ENCODE data around the gene OR11G2.
"Not testable (repeated sequence)": the region's sequence is repeated elsewhere in the genome, so short reads cannot be mapped to it uniquely, and the experiment has no call there.

The OR11G2 gene

DNA sequence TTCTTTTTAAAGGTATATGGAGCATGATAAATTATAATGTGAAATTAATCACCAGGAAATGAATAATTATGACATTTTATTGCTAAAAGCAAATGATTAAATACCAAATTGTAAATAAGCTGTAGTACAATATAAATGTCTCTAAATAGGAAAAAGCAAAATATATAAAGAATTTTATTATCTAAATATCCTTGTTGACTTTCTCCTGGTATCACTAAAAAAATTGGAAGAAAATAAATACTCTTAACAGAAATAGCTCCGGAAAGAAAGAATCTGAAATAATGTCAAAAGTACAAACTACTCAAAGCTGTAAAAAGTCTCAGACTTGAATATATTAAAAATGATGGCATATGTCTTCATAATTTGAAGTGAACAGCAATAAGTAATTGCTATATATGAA is 38.0 kb downstream of the OR11G2 start, which contains the start of gene OR11H7:
Gene OR11H7 (plus strand): TSS at position 301 of the 400 bp plus-strand sequence.
- no peak for DNase-seq (ENCODE audit: low read depth)

DNA sequence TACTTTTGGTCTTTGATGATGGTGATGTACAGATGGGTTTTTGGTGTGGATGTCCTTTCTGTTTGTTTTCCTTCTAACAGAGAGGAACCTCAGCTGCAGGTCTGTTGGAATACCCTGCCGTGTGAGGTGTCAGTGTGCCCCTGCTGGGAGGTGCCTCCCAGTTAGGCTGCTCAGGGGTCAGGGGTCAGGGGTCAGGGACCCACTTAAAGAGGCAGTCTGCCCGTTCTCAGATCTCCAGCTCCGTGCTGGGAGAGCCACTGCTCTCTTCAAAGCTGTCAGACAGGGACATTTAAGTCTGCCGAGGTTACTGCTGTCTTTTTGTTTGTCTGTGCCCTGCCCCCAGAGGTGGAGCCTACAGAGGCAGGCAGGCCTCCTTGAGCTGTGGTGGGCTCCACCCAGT is 44.7 kb downstream of the OR11G2 start:
- DNase-seq (ENCODE audit: low read depth), result not testable (repeated sequence)

DNA sequence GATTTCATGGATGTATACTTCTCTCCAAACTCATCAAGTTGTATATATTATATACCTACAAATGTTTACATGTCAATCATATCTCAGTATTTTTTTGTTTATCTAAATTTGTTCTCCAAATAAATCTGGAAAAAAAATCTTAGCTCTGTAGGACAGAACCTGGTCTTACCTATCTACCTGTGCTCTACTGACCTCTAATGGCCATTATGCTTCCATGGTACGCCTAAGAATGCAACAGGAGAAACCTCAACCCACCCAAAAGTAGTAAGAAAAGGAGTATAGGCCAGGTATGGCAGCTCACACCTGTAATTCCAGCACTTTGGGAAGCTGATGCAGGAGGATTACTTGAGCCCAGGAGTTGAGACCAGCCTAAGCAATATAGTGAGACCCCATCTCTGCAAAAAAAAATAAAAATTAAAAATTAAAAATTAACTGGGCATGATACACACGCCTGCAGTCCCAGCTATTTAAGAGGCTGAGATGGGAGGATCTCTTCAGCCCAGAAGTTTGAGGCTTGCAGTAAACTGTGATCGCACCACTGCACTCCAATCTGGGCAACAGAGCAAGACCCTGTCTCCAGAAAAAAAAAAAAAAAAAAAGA is 57.0 kb downstream of the OR11G2 start:
- no peak for DNase-seq (ENCODE audit: low read depth)

Measured in stimulated activated CD8-positive, alpha-beta memory T cell treated with anti-CD3 and anti-CD28 coated beads, Interleukin-15, amount 100 ng/mL, for 1 hour (primary cell).